HepG2 (cell line): Measurements from ENCODE around the gene CDH13. TPM values are rescaled to one million over a fixed set of nuclear protein-coding genes. Genes with fewer than 3 reads are reported as not detected.

ENCODE experiments used
- ATAC-seq: fragments of 200-7000 bp; cut with Tn5 transposase; 3 replicates; pipeline ENCODE4 v1.9.1; 2020; ENCODE audit warnings: mild to moderate bottlenecking, moderate library complexity
- BruUV-seq: library from RNA; stranded (reverse); fragments of 400-500 nt; replicated peaks from 2 replicates; lab custom pipeline; 2021; lab: Mats Ljungman, UMichigan
- CTCF ChIA-PET: fragments of 300-600 bp; formaldehyde crosslinking; extraction: SDS; loops from one replicate; lab custom pipeline; 2021; ENCODE audit warnings: low total read pairs, inconsistent platforms, low intra/inter-chr PET ratio; lab: Yijun Ruan, JAX
- POLR2A ChIA-PET: fragments of 350-600 bp; sonication (Branson Sonifier 250); formaldehyde crosslinking; loops from one replicate; lab custom pipeline; 2020; ENCODE audit warnings: antibody characterized with exemption, inconsistent platforms; lab: Yijun Ruan, JAX
- DNase-seq: peaks from one replicate; pipeline ENCODE4 v3.0.0-alpha.2; 2015; ENCODE audit warnings: low spot score
- FAIRE-seq: peaks from 3 replicates; lab custom pipeline; 2011; peaks lifted over from hg19 to GRCh38; lab: Jason Lieb, UNC
- H2AFZ ChIP-seq: one replicate; pipeline ENCODE4 v1.6.1; 2011; ENCODE audit warnings: low read length, inconsistent platforms
- H3K27ac ChIP-seq: fragments of 300-600 bp; 3 replicates; pipeline ENCODE4 v1.8.0; 2011; ENCODE audit warnings: mixed run types, mild to moderate bottlenecking, mixed read lengths, low read length, inconsistent platforms; ENCODE audit not compliant: insufficient read depth; ENCODE audit errors: extremely low read length
- H3K27me3 ChIP-seq, 2 experiments: fragments of 200-600 bp in 1 of 2; 2 replicates in 1 of 2; 3 replicates in 1 of 2; pipeline versions ENCODE4 v1.6.0 to v1.8.0; 2011; ENCODE audit warnings: low read length in 2 of 2, mild to moderate bottlenecking in 2 of 2, moderate library complexity in 2 of 2, inconsistent platforms in 1 of 2; ENCODE audit not compliant: insufficient read depth in 2 of 2, control insufficient read depth in 1 of 2
- H3K36me3 ChIP-seq, 2 experiments: fragments of 200-600 bp in 1 of 2; replicated peaks in 1 of 2; 2 replicates in 1 of 2; 3 replicates in 1 of 2; pipeline versions ENCODE4 v1.5.1 to v1.8.0; 2011; ENCODE audit warnings: low read length in 2 of 2, inconsistent platforms in 1 of 2; ENCODE audit not compliant: insufficient read depth in 2 of 2, control insufficient read depth in 1 of 2
- H3K4me1 ChIP-seq: 2 replicates; pipeline ENCODE4 v1.5.1; 2012; ENCODE audit warnings: low read length, inconsistent platforms; ENCODE audit not compliant: insufficient read depth
- H3K4me2 ChIP-seq: 2 replicates; pipeline ENCODE4 v1.6.0; 2011; ENCODE audit warnings: low read depth, low read length, inconsistent platforms
- H3K4me3 ChIP-seq, 3 experiments: fragments of 200-600 bp in 1 of 3; sonication (generic), shearing (Covaris generic) in 1 of 3; replicated peaks in 1 of 3; 2 replicates each; pipeline ENCODE4 v1.5.1; 2011 to 2016; ENCODE audit warnings: low read length in 3 of 3, inconsistent platforms in 2 of 3, low read depth in 2 of 3, mild to moderate bottlenecking in 2 of 3, control low read depth in 1 of 3, mixed read lengths in 1 of 3; ENCODE audit not compliant: insufficient read depth in 1 of 3
- H3K79me2 ChIP-seq: one replicate; pipeline ENCODE4 v1.6.1; 2011; ENCODE audit warnings: low read length, inconsistent platforms; ENCODE audit not compliant: insufficient read depth
- H3K9ac ChIP-seq: 2 replicates; pipeline ENCODE4 v1.6.0; 2011; ENCODE audit warnings: mild to moderate bottlenecking, low read depth, low read length, inconsistent platforms; ENCODE audit not compliant: insufficient read depth
- H3K9me3 ChIP-seq: 2 replicates; pipeline ENCODE4 v1.5.1; 2012; ENCODE audit warnings: mild to moderate bottlenecking, low read length
- H4K20me1 ChIP-seq: 2 replicates; pipeline ENCODE4 v1.6.0; 2011; ENCODE audit warnings: inconsistent platforms, mild to moderate bottlenecking, low read length, moderate library complexity; ENCODE audit not compliant: insufficient read depth
- BCL3 ChIP-seq: sonication (generic); formaldehyde crosslinking; IDR thresholded peaks from 2 replicates; pipeline ENCODE4 v1.5.1; 2020; ENCODE audit warnings: mild to moderate bottlenecking, missing genetic modification reagents, moderate library complexity
- CEBPG ChIP-seq: IDR thresholded peaks from 2 replicates; pipeline ENCODE4 v1.6.1; 2016
- DNMT1 ChIP-seq: sonication (generic); formaldehyde crosslinking; IDR thresholded peaks from 2 replicates; pipeline ENCODE4 v1.5.1; 2020; ENCODE audit warnings: mild to moderate bottlenecking, missing genetic modification reagents
- KAT7 ChIP-seq: IDR thresholded peaks from 2 replicates; pipeline ENCODE4 v1.6.1; 2018; ENCODE audit warnings: borderline replicate concordance, missing compliant biosample characterization
- MAZ ChIP-seq, 2 experiments: sonication (generic) in 1 of 2; formaldehyde crosslinking in 1 of 2; IDR thresholded peaks; 2 replicates each; pipeline versions ENCODE4 v1.5.0 to v1.6.1; 2012 to 2020; ENCODE audit warnings: low read depth in 2 of 2, mild to moderate bottlenecking in 2 of 2, borderline replicate concordance in 1 of 2, improper control_type of control experiment in 1 of 2, low read length in 1 of 2, missing genetic modification reagents in 1 of 2, moderate library complexity in 1 of 2
- MXI1 ChIP-seq: IDR thresholded peaks from 3 replicates; pipeline ENCODE4 v1.6.1; 2012; ENCODE audit warnings: low read depth, low read length, inconsistent platforms, borderline replicate concordance
- NBN ChIP-seq: fragments of 450-650 bp; conservative IDR thresholded peaks from 2 replicates; pipeline ENCODE4 v1.6.1; 2017
- TOPORS ChIP-seq: sonication (generic); formaldehyde crosslinking; IDR thresholded peaks from 2 replicates; pipeline ENCODE4 v1.8.0; 2023; ENCODE audit warnings: mild to moderate bottlenecking, missing genetic modification reagents
- ZBTB33 ChIP-seq: sonication (generic); formaldehyde crosslinking; IDR thresholded peaks from 2 replicates; pipeline ENCODE4 v1.4.0; 2020; ENCODE audit warnings: missing genetic modification reagents
- ZBTB43 ChIP-seq: sonication (generic); formaldehyde crosslinking; conservative IDR thresholded peaks from 2 replicates; pipeline ENCODE4 v1.4.0; 2020; ENCODE audit warnings: missing genetic modification reagents
- ZKSCAN1 ChIP-seq: fragments of 150-350 bp; IDR thresholded peaks from 2 replicates; pipeline ENCODE4 v1.6.1; 2014; ENCODE audit warnings: low read length
- ZNF296 ChIP-seq: sonication (generic); formaldehyde crosslinking; conservative IDR thresholded peaks from 2 replicates; pipeline ENCODE4 v1.5.0; 2020; ENCODE audit warnings: mild to moderate bottlenecking, missing genetic modification reagents
- ZNF484 ChIP-seq: sonication (generic); formaldehyde crosslinking; IDR thresholded peaks from 2 replicates; pipeline ENCODE4 v1.5.1; 2020; ENCODE audit warnings: mild to moderate bottlenecking, low read depth, missing genetic modification reagents, borderline replicate concordance
- ZNF784 ChIP-seq: sonication (generic); formaldehyde crosslinking; IDR thresholded peaks from 2 replicates; pipeline ENCODE4 v1.5.1; 2020; ENCODE audit warnings: missing genetic modification reagents, mild to moderate bottlenecking, borderline replicate concordance
- WGBS: methylation state at CpG from one replicate; pipeline ENCODE4 v1.1.6; 2017; ENCODE audit warnings: low lambda C conversion rate; 5-methylcytosine and 5-hydroxymethylcytosine counted together
- in situ Hi-C: cut with HindIII; loops from 2 replicates; pipeline ENCODE4 v1.10.0; 2017; ENCODE audit warnings: low pct_unique_long_range_greater_than_20kb; ENCODE audit not compliant: extremely low pct_ligation_motif_present
- intact Hi-C: fragments of 100-400 bp; cut with micrococcal nuclease; formaldehyde crosslinking; loops from one replicate; pipeline ENCODE4 v1.10.0; 2022; ENCODE audit not compliant: unreplicated experiment
- polyA plus RNA-seq, 8 experiments: library from polyadenylated mRNA; depleted of rRNA in 3 of 8; stranded (reverse) in 7 of 8; unstranded in 1 of 8; fragments of >200 nt; fragmentation: Illumina TruSeq in 4 of 8; extraction: Trizol in 4 of 8; gene quantifications; 2 replicates each; pipeline versions ENCODE4 v1.2.1 to v1.2.3, GENCODE V29; 2011 to 2016; ENCODE audit warnings: low read depth in 4 of 8, missing spikeins in 1 of 8, mixed read lengths in 1 of 8; ENCODE audit not compliant: insufficient read depth in 1 of 8
- total RNA-seq, 5 experiments: library from RNA; depleted of rRNA; stranded (reverse); fragments of >200 nt; fragmentation: Illumina TruSeq; extraction: Trizol; gene quantifications; 2 replicates each; pipeline ENCODE4 v1.2.3, GENCODE V29; 2016; ENCODE audit warnings: low read depth in 1 of 5

CDH13 gene
- total and polyA plus RNA-seq, 2 of the 13 experiments (the other 11 are each of a cell fraction or from before 2014, with no cell fraction given), result not detected

GRCh38 chr16:83051451-83051850 is 424.7 kb downstream of the CDH13 start:
- H2AFZ ChIP-seq, result no peak overlapping the region
- no TSS peak for BruUV-seq
- H3K27me3 ChIP-seq, result no peaks in the 10 kb centered on the region
- 20% methylated on average over 2 of the region's 2 CpGs for WGBS
- in situ Hi-C loops (no loop called here), intact Hi-C loops (no loop called here)
- H3K4me3 ChIP-seq, result no peak overlapping the region
- H3K4me1 ChIP-seq, result no peaks in the 10 kb centered on the region
- POLR2A ChIA-PET, result no interaction called here
- no peak for ATAC-seq
- TF ChIP-seq MAZ (IDR thresholded peaks at IDR 0.05; ENCODE audit: borderline replicate concordance, low read depth, low read length) (no peak), MAZ (CRISPR knock-in tag; IDR thresholded peaks at IDR 0.05; ENCODE audit: low read depth) (no peak), ZNF296 (CRISPR knock-in tag) (no peak), ZNF784 (no peak), CEBPG (CRISPR knock-in tag) (no peak), KAT7 (CRISPR knock-in tag) (no peak), NBN (no peak), ZBTB33 (CRISPR knock-in tag) (no peak), DNMT1 (CRISPR knock-in tag) (no peak), BCL3 (CRISPR knock-in tag) (no peak), ZKSCAN1 (no peak), ZBTB43 (no peak), ZNF484 (CRISPR knock-in tag) (no peak), MXI1 (no peak), TOPORS (CRISPR knock-in tag) (no peak)
- H3K36me3 ChIP-seq, result no peaks in the 10 kb centered on the region
- DNase-seq, result no peak
- peaks cover 26% of the 10 kb centered on the region for H3K9me3 ChIP-seq
- FAIRE-seq, result no peak
- no peak overlapping the region for H3K27ac ChIP-seq
- CTCF ChIA-PET, result no interaction called here
- no peaks in the 10 kb centered on the region for H3K79me2 ChIP-seq
- no peaks in the 10 kb centered on the region for H4K20me1 ChIP-seq
- H3K4me2 ChIP-seq, result no peak overlapping the region
- H3K9ac ChIP-seq, result no peak overlapping the region
